GM13977 (cell line): ENCODE measurements around the gene CA7.

ENCODE experiments used
- DNase-seq: peaks from one replicate; pipeline ENCODE4 v3.0.0; 2012; ENCODE audit warnings: low spot score
- in situ Hi-C: fragments of 300-500 bp; cut with MboI; formaldehyde crosslinking; loops from one replicate; pipeline ENCODE4 v1.12.0; 2022; ENCODE audit warnings: low sequenced_read_pairs, low pct_unique_long_range_greater_than_20kb, mixed read lengths, inconsistent platforms; ENCODE audit not compliant: unreplicated experiment
- TF ChIP-seq, protein P1 (sequence below): IDR thresholded peaks from 2 replicates; pipeline ENCODE4 v1.5.1; 2012; ENCODE audit warnings: mild to moderate bottlenecking, control low read depth; ENCODE audit not compliant: insufficient read depth; ENCODE audit errors: extremely low read depth, missing control alignments

Gene CA7

DNA sequence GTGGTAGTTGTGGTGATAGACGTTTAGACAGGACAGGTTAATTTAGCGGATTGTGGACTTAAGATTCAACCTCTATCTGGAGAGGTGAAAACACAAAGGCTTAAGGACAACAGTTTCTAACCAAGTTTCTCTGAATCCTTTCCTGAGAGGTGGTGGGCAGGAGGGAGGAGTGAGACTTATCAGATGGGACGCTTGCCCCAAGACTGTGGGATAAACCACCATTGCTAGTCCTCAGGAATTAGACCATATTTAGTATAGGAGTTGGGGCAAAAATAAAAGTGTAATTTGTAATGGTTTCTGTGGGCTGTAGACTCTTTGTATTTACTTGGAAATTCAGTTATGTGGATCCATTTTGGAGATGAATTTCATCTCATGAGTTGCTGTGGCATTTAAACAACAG, 42.7 kb downstream of the CA7 start:
- TF ChIP-seq, protein P1, sequence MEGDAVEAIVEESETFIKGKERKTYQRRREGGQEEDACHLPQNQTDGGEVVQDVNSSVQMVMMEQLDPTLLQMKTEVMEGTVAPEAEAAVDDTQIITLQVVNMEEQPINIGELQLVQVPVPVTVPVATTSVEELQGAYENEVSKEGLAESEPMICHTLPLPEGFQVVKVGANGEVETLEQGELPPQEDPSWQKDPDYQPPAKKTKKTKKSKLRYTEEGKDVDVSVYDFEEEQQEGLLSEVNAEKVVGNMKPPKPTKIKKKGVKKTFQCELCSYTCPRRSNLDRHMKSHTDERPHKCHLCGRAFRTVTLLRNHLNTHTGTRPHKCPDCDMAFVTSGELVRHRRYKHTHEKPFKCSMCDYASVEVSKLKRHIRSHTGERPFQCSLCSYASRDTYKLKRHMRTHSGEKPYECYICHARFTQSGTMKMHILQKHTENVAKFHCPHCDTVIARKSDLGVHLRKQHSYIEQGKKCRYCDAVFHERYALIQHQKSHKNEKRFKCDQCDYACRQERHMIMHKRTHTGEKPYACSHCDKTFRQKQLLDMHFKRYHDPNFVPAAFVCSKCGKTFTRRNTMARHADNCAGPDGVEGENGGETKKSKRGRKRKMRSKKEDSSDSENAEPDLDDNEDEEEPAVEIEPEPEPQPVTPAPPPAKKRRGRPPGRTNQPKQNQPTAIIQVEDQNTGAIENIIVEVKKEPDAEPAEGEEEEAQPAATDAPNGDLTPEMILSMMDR, result no peak
- in situ Hi-C loops, result no loop called here
- DNase-seq, result no peak

DNA sequence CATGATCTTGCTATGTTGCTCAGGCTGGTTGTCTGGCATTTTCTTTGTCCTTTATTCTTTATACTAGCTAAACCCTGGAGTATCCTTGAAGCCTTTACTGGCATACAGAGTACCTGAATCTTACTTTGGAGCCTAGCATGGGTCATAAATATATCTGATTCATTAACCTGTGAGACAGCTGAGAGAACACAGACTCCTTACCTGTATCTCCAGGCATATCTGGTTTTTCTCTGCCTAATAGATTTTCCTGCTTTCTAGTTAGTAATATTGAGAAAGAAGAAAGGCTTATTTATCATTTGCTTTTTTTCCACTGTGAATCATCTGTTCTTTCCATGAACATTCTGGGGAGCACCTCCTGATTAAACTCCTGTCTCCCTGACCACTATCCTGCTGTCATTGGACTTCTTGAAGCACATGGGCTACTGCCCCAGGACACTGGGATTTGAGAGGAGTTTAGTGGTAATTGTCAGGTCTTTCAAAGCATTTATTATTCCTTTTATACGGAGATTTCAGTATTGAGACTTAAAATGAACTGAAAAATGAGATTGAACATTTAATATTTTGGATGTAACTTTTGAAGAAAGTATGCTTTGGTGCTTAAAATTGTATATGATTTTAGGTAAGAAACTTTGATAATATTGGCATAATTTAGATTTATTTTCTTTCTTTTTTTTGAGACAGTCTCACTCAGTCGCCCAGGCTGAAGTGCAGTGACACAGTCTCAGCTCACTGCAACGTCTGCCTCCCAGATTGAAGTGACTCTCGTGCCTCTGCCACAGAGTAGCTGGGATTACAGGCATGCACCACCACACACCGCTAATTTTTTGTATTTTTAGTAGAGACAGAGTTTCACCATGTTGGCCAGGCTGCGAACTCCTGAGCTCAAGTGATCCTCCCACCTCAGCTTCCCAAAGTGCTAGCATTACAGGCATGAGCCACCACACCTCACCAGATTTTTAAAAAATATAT, 44.7 kb downstream of the CA7 start:
- TF ChIP-seq, protein P1, result no peak
- DNase-seq, result no peak
- in situ Hi-C loops, result no loop called here

DNA sequence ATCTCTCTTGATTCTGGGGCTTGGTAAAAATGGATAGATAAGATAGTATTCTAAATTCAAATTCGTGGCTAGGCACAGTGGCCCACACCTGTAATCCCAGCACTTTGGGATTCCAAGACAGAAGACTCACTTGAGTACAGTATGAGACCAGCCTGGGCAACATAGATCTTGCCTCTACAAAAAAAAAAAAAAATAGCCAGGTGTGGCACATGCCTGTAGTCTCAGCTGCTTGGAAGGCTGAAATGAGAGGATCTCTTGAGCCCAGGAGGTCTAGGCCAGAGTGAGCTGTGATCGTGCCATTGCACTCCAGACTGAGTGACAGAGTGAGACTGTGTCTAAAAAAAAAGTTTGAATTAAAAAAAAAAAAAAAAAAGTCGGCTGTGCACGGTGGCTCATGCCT, 45.4 kb downstream of the CA7 start:
- in situ Hi-C loops, result no loop called here

DNA sequence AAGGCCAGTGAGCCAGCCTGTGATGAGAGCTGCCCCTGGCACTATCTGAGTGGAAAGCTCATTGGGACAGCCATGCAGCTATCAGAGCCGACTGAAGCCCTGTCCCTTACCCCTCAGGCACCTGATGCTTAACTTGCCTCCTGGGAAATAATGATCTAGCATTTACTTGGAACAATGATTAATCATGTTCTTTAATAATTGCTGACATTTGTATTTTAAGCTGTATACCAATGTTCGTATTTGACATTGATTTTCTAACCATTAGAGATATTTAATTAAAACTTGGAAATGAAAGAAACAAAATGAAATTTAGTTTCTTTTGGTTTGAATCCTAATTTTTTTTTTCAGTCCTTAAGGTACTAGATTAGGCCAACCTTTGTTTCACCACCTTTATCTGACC, 46.6 kb downstream of the CA7 start:
- in situ Hi-C loops, result no loop called here
- TF ChIP-seq, protein P1, result no peak
- DNase-seq, result no peak

More for the DNA sequence above, 45.4 kb downstream of the CA7 start:
- TF ChIP-seq, protein P1, result no peak
- DNase-seq, result no peak

DNA sequence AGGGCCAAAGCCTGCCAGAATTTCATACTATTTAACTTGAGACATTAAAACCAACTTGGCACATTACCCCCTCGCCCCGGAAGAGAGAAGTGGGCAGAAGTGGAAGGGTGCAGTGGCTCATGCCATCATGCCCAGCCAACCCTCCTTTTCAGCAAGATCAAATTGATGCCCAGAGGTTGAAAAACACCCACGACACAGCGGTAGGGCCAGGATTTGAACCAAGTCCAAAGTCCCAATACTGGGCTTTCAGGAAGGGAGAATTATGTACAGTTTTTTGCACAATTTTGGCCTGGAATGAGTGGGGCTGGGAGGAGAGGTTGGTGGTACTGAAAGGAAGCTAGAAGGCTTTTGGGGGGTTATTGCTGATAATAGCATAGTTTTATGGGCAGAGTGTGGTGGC, 47.1 kb downstream of the CA7 start:
- in situ Hi-C loops, result no loop called here
- DNase-seq, result no peak
- TF ChIP-seq, protein P1, result no peak

DNA sequence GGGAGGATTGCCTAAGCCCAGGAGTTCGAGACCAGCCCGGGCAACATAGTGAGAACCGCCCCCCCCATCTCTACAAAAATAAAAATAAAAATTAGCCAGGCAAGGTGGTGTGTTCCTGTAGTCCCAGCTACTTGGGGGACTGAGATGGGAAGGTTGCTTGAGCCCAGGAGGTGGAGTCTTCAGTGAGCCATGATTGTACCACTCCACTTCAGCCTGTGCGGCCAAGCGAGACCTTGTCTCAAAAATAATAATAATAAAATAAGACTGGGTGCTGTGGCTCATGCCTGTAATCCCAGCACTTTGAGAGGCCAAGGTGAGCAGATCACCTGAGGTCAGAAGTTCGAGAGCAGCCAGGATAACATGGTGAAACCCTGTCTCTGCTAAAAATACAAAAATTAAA, 47.6 kb downstream of the CA7 start:
- TF ChIP-seq, protein P1, result no peak
- in situ Hi-C loops, result no loop called here
- DNase-seq, result no peak
